SK-N-SH (cell line): Measurements from ENCODE around the gene EOGT.

Experiments used
- CHD2 ChIP-seq: fragments of 150-350 bp; IDR thresholded peaks from 2 replicates; pipeline ENCODE4 v1.6.1; 2018; ENCODE audit warnings: low read length; ENCODE audit not compliant: partially characterized antibody
- CTCF ChIP-seq: fragments of 200-600 bp; sonication (generic); IDR thresholded peaks from 2 replicates; pipeline ENCODE4 v1.6.1; 2017; ENCODE audit warnings: antibody characterized with exemption, mild to moderate bottlenecking, moderate library complexity
- EP300 ChIP-seq, 2 experiments: IDR thresholded peaks; 2 replicates each; pipeline versions ENCODE4 v1.4.0 to v1.6.1; 2012; ENCODE audit warnings: borderline replicate concordance in 1 of 2, low read depth in 1 of 2, low read length in 1 of 2
- GATA2 ChIP-seq: sonication (generic); formaldehyde crosslinking; IDR thresholded peaks from 2 replicates; pipeline ENCODE4 v1.5.0; 2020; ENCODE audit warnings: mild to moderate bottlenecking, missing genetic modification reagents
- POLR2AphosphoS5 ChIP-seq: IDR thresholded peaks from 2 replicates; pipeline ENCODE4 v1.6.1; 2012; ENCODE audit warnings: low read depth, low read length
- REST ChIP-seq: IDR thresholded peaks from 2 replicates; pipeline ENCODE4 v1.6.1; 2012; ENCODE audit warnings: mild to moderate bottlenecking, low read depth, low read length, moderate library complexity
- RFX5 ChIP-seq: IDR thresholded peaks from 2 replicates; pipeline ENCODE4 v1.6.1; 2012; ENCODE audit warnings: mild to moderate bottlenecking, improper control_type of control experiment, low read length
- SMC3 ChIP-seq: IDR thresholded peaks from 2 replicates; pipeline ENCODE4 v1.6.1; 2012; ENCODE audit warnings: low read depth, low read length, improper control_type of control experiment
- TAF1 ChIP-seq: IDR thresholded peaks from 2 replicates; pipeline ENCODE4 v1.6.1; 2012; ENCODE audit warnings: low read depth, mild to moderate bottlenecking, low read length, moderate library complexity, borderline replicate concordance

DNA sequence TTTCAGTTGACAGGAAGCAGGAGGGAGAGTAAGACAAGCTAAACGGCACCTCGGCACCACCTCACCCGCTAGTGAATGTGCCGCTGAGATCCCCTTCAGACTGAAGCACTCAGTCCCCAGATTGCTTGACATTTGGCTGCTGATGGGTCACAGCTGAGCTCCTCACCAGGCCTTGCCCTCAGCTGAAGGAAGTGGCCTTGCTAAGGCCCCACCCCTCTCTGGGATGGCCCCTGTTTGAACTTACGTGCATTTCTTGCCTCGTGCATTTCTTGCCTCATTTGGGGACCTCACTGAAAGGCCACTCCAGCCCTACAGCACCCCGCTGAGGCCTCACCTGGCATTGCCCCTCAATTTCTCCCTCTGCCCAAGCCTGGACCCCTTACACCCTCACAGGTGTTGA is 39.8 kb downstream of the EOGT start:
- TF ChIP-seq CHD2 (no peak), RFX5 (no peak), CTCF (no peak), GATA2 (no peak), SMC3 (no peak), TAF1 (no peak), REST (no peak), POLR2AphosphoS5 (no peak), EP300 (IDR thresholded peaks at IDR 0.05; ENCODE audit: borderline replicate concordance in 1 of 2, low read depth in 1 of 2, low read length in 1 of 2) (no peak)
